ENCODE measurements around the gene RAB31. TPM values are rescaled to one million over a fixed set of nuclear protein-coding genes. Genes with fewer than 3 reads are reported as not detected.

Gene RAB31
- total and polyA plus RNA-seq, 3 donors from 2014 or later, result 75.9 to 110 (median 81.5) TPM

DNA sequence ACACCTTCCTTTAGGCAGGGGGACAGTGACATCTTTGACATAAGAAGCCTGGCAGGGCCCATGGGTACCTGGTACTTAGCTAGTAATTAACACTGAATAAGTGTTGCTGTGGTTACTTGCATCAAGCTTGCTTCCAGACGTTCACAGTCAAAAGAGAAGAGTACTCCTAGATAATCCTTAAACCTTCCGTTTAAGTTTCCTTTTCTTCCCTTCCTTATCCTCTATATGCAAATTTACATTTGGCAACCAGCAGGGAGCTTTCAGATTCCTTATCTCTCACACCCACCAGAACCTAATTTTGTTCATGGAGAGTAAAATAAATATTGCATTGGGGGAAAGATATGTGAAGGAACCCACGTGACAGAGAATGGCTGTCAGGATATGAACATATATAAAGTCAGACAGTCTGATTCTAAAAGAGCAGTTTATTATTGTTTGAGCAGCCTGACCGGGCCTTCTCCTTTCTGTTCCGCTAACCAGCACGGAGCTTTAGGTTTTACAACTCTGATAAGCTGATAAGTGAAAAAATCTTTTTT, 7.8 kb upstream of the RAB31 start:
- Histone ChIP-seq H3K36me3 (ENCODE audit: low read depth, missing control alignments) (no peaks in the 10 kb centered on the region), H3K4me1 (peaks cover 12% of the 10 kb centered on the region), H3K27me3 (no peaks in the 10 kb centered on the region), H3K27ac (no peak overlapping the region), H3K9me3 (no peaks in the 10 kb centered on the region), H3K4me3 (no peak overlapping the region)
- 65 to 79% methylated on average over 6 of the region's 6 CpGs for WGBS, 2 donors
- TF ChIP-seq, protein P1, sequence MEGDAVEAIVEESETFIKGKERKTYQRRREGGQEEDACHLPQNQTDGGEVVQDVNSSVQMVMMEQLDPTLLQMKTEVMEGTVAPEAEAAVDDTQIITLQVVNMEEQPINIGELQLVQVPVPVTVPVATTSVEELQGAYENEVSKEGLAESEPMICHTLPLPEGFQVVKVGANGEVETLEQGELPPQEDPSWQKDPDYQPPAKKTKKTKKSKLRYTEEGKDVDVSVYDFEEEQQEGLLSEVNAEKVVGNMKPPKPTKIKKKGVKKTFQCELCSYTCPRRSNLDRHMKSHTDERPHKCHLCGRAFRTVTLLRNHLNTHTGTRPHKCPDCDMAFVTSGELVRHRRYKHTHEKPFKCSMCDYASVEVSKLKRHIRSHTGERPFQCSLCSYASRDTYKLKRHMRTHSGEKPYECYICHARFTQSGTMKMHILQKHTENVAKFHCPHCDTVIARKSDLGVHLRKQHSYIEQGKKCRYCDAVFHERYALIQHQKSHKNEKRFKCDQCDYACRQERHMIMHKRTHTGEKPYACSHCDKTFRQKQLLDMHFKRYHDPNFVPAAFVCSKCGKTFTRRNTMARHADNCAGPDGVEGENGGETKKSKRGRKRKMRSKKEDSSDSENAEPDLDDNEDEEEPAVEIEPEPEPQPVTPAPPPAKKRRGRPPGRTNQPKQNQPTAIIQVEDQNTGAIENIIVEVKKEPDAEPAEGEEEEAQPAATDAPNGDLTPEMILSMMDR (IDR thresholded peaks at IDR 0.05), result no peak
- no peak for TF ChIP-seq POLR2A (IDR thresholded peaks at IDR 0.05)
- DNase-seq, result no peak
- intact Hi-C loops (cut with DNase I; ENCODE audit: low total_unique reads), result no loop called here

DNA sequence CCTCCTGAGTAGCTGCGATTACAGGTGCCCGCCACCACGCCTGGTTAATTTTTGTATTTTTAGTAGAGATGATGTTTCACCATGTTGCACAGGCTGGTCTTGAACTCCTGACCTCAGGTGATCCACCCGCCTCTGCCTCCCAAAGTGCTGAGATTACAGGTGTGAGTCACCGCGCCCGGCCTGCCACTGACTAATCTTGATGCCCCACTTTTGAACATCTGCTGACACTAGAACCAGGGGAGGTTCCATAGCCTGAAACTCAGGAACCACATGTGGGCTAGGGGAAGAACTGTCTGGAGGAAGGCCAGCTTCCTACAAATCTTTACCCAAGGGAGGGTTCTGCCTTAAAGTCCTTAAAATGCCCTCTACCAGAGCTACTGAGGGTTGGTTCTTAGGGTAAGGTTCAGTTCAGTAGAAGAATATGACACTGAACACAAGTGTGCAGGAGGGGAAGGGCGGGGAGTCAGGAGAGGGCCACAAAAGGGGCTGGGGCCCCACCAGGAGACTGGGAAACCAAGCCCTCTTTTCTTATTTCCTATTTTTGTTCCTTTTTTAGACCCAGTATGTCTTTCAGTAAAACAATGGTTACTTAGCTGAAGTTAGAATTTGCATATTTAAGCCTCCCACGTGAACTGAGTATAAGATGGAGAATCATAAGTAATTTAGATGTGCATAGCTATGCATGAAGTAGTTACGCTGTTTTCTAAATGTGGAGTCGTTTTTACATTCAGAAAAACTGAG, 6.3 kb upstream of the RAB31 start:
- Histone ChIP-seq H3K9me3 (no peaks in the 10 kb centered on the region), H3K36me3 (ENCODE audit: low read depth, missing control alignments) (no peaks in the 10 kb centered on the region), H3K4me1 (peaks cover 6% of the 10 kb centered on the region), H3K4me3 (no peak overlapping the region), H3K27me3 (no peaks in the 10 kb centered on the region), H3K27ac (no peak overlapping the region)
- intact Hi-C loops (cut with DNase I; ENCODE audit: low total_unique reads), result no loop called here
- no peak for DNase-seq
- TF ChIP-seq POLR2A (IDR thresholded peaks at IDR 0.05), result no peak
- TF ChIP-seq, protein P1 (IDR thresholded peaks at IDR 0.05), result no peak
- 75 to 88% methylated on average over 10 to 11 of the region's 11 CpGs for WGBS, 2 donors

DNA sequence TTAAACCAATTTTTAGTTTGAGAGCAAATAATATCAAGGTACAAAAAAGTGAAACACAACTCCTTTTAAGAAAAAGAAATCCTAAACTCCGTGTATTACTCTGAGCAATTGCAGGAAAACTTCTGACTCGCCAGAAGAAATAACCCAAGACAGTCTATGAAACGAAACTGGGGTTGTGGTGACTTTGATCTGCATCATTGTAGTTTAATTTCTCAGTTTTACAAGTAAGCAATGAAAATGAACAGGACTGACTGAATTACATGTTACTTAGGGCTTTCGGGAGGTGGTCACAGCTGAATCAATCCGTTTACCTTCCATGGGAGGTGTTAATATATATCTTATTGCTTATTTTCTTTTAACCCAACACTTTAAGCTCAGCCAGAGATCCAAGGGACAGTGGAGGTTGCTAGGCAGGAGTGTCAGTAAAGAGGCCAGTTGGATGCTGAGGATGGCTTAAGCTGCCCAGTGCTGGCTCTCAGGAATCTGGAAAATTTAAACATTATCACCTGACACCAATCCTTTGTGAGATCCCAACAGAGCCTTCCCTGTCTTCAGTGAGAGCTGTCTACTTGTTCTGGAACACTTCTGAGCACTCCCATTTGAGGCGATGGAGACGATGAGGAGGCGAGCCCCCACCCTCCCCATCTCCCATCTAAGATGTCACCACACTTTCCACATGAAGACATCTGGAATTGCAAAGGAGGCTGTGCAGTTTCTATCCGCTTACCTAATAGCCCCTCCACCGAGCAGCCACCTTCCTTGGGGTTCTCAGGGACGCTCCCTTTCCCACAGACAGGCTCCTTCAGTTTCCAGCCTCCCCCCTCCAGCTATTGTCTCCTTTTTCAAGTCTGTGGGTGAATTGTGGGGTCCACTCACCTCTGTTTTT, 3.6 kb upstream of the RAB31 start:
- intact Hi-C loops (cut with DNase I; ENCODE audit: low total_unique reads), result no loop called here
- no peak for DNase-seq
- no peaks in the 10 kb centered on the region for H3K27me3 ChIP-seq

GRCh38 chr18:9705183-9705829, 2.8 kb upstream of the RAB31 start:
- Histone ChIP-seq H3K4me1 (no peaks in the 10 kb centered on the region), H3K27ac (no peak overlapping the region), H3K36me3 (ENCODE audit: low read depth, missing control alignments) (no peaks in the 10 kb centered on the region), H3K27me3 (no peaks in the 10 kb centered on the region), H3K9me3 (no peaks in the 10 kb centered on the region), H3K4me3 (no peak overlapping the region)
- DNase-seq, result no peak
- intact Hi-C loops (cut with DNase I; ENCODE audit: low total_unique reads), result no loop called here
- TF ChIP-seq, protein P1 (IDR thresholded peaks at IDR 0.05), result no peak
- no peak for TF ChIP-seq POLR2A (IDR thresholded peaks at IDR 0.05)
- WGBS, 2 donors, result 79 to 84% methylated on average over 6 of the region's 6 CpGs

More for the DNA sequence above, 3.6 kb upstream of the RAB31 start:
- TF ChIP-seq, protein P1 (IDR thresholded peaks at IDR 0.05), result no peak
- no peak for TF ChIP-seq POLR2A (IDR thresholded peaks at IDR 0.05)
- Histone ChIP-seq H3K4me3 (no peak overlapping the region), H3K9me3 (no peaks in the 10 kb centered on the region), H3K27ac (no peak overlapping the region), H3K36me3 (ENCODE audit: low read depth, missing control alignments) (no peaks in the 10 kb centered on the region), H3K4me1 (no peaks in the 10 kb centered on the region)
- WGBS, 2 donors, result 83 to 94% methylated on average over 11 of the region's 11 CpGs

All from testis (tissue), 3 donors.